ENCODE data around the gene CCDC13.

- TF ChIP-seq CTCF (IDR thresholded peaks at IDR 0.05): no peak
- no peak for TF ChIP-seq POLR2A (IDR thresholded peaks at IDR 0.05)
These were observed 44.2 kb downstream of the CCDC13 start for GRCh38 chr3:42728668-42729364.

Data from lower leg skin (tissue), 3 donors.